ENCODE data around the gene LIPM.

The LIPM gene

GRCh38 chr10:88841316-88842111 lies 39.0 kb downstream of the LIPM start:
- no peak for TF ChIP-seq CTCF (IDR thresholded peaks at IDR 0.05; ENCODE audit: borderline replicate concordance, control extremely low read depth, extremely low read depth, insufficient read depth, missing control alignments)
- in situ Hi-C loops (cut with MboI; ENCODE audit: low sequenced_read_pairs, unreplicated experiment), result no loop called here
- DNase-seq (ENCODE audit: low spot score), result no peak

- in situ Hi-C loops (cut with MboI; ENCODE audit: low sequenced_read_pairs, unreplicated experiment), result no loop called here
- no peak for TF ChIP-seq CTCF (IDR thresholded peaks at IDR 0.05; ENCODE audit: borderline replicate concordance, control extremely low read depth, extremely low read depth, insufficient read depth, missing control alignments)
- no peak for DNase-seq (ENCODE audit: low spot score)
Measured at GRCh38 chr10:88843171-88843570, 40.6 kb downstream of the LIPM start.

- no peak for DNase-seq (ENCODE audit: low spot score)
- no peak for TF ChIP-seq CTCF (IDR thresholded peaks at IDR 0.05; ENCODE audit: borderline replicate concordance, control extremely low read depth, extremely low read depth, insufficient read depth, missing control alignments)
- in situ Hi-C loops (cut with MboI; ENCODE audit: low sequenced_read_pairs, unreplicated experiment), result no loop called here
Measured at GRCh38 chr10:88848499-88848898, 46.0 kb downstream of the LIPM start.

- TF ChIP-seq CTCF (IDR thresholded peaks at IDR 0.05; ENCODE audit: borderline replicate concordance, control extremely low read depth, extremely low read depth, insufficient read depth, missing control alignments), result no peak
- no peak for DNase-seq (ENCODE audit: low spot score)
- in situ Hi-C loops (cut with MboI; ENCODE audit: low sequenced_read_pairs, unreplicated experiment), result no loop called here
Measured at GRCh38 chr10:88849234-88849633, 46.7 kb downstream of the LIPM start.

GRCh38 chr10:88850712-88851111 lies 48.2 kb downstream of the LIPM start:
- TF ChIP-seq CTCF (IDR thresholded peaks at IDR 0.05; ENCODE audit: borderline replicate concordance, control extremely low read depth, extremely low read depth, insufficient read depth, missing control alignments), result no peak
- DNase-seq (ENCODE audit: low spot score), result no peak
- in situ Hi-C loops (cut with MboI; ENCODE audit: low sequenced_read_pairs, unreplicated experiment), result no loop called here

- no peak for TF ChIP-seq CTCF (IDR thresholded peaks at IDR 0.05; ENCODE audit: borderline replicate concordance, control extremely low read depth, extremely low read depth, insufficient read depth, missing control alignments)
- DNase-seq (ENCODE audit: low spot score), result no peak
- in situ Hi-C loops (cut with MboI; ENCODE audit: low sequenced_read_pairs, unreplicated experiment), result no loop called here
Measured at GRCh38 chr10:88851706-88852105, 49.2 kb downstream of the LIPM start, which contains the start of gene ANKRD22. Gene ANKRD22, minus strand, starts transcription at chr10:88851844. Its CDS starts 237 bp downstream, at chr10:88851607.
